CD4-positive, alpha-beta memory T cell (primary cell): ENCODE measurements around the gene THRA. TPM values are rescaled to one million over a fixed set of nuclear protein-coding genes. Genes with fewer than 3 reads are reported as not detected.
A peak's percentile ranks its signal among the peaks of the same experiment; 100 is the strongest.

Source experiments
- CTCF ChIA-PET: fragments of 350-600 bp; sonication (Branson Sonifier 250); formaldehyde crosslinking; loops from one replicate; lab custom pipeline; 2021; ENCODE audit warnings: inconsistent platforms; ENCODE audit not compliant: partially characterized antibody; lab: Charles Lee
- POLR2A ChIA-PET: fragments of 350-600 bp; sonication (Branson Sonifier 250); formaldehyde crosslinking; loops from one replicate; lab custom pipeline; 2021; ENCODE audit not compliant: partially characterized antibody; lab: Charles Lee
- DNase-seq, 5 donors: peaks; one replicate each; pipeline versions ENCODE4 v3.0.0 to v3.0.0-alpha.2; 2020 to 2022; ENCODE audit warnings: mixed read lengths in 1 of 5
- H3K27ac ChIP-seq: one replicate; pipeline ENCODE4 v1.7.0; 2013; ENCODE audit warnings: low read depth, low read length
- H3K27me3 ChIP-seq: 2 replicates; pipeline ENCODE4 v1.7.0; 2013; ENCODE audit warnings: mild to moderate bottlenecking, low read length, moderate library complexity; ENCODE audit not compliant: insufficient read depth
- H3K36me3 ChIP-seq: 2 replicates; pipeline ENCODE4 v1.7.0; 2013; ENCODE audit warnings: mild to moderate bottlenecking, low read length, moderate library complexity; ENCODE audit not compliant: insufficient read depth
- H3K4me1 ChIP-seq: 2 replicates; pipeline ENCODE4 v1.7.0; 2013; ENCODE audit warnings: mild to moderate bottlenecking, low read length, moderate library complexity; ENCODE audit not compliant: insufficient read depth
- H3K4me3 ChIP-seq, 2 donors: one replicate each; pipeline ENCODE4 v1.7.0; 2013; ENCODE audit warnings: low read length in 2 of 2, mild to moderate bottlenecking in 1 of 2
- H3K9me3 ChIP-seq, 2 donors: one replicate each; pipeline ENCODE4 v1.7.0; 2013; ENCODE audit warnings: low read length in 2 of 2, control low read depth in 1 of 2; ENCODE audit not compliant: control insufficient read depth in 1 of 2
- H3K27ac Mint-ChIP-seq, 7 donors: one replicate each; pipeline ENCODE4 v1.8.0; 2020 to 2021; ENCODE audit warnings: mixed read lengths in 7 of 7, mild to moderate bottlenecking in 6 of 7, inconsistent platforms in 3 of 7, moderate library complexity in 3 of 7
- H3K27me3 Mint-ChIP-seq, 2 donors: one replicate each; pipeline ENCODE4 v1.8.0; 2020 to 2021; ENCODE audit warnings: mixed read lengths in 2 of 2
- H3K36me3 Mint-ChIP-seq, 2 donors: one replicate each; pipeline ENCODE4 v1.8.0; 2020 to 2021; ENCODE audit warnings: mixed read lengths in 2 of 2, inconsistent platforms in 1 of 2, mild to moderate bottlenecking in 1 of 2
- H3K4me1 Mint-ChIP-seq, 4 donors: one replicate each; pipeline ENCODE4 v1.8.0; 2020 to 2021; ENCODE audit warnings: mixed read lengths in 4 of 4, mild to moderate bottlenecking in 1 of 4
- H3K4me3 Mint-ChIP-seq, 8 donors: one replicate each; pipeline ENCODE4 v1.8.0; 2020 to 2021; ENCODE audit warnings: mixed read lengths in 8 of 8, mild to moderate bottlenecking in 7 of 8, moderate library complexity in 6 of 8, inconsistent platforms in 3 of 8
- H3K9me3 Mint-ChIP-seq, 8 donors: one replicate each; pipeline ENCODE4 v1.8.0; 2020 to 2021; ENCODE audit warnings: mixed read lengths in 8 of 8, mild to moderate bottlenecking in 5 of 8, inconsistent platforms in 3 of 8, moderate library complexity in 1 of 8
- intact Hi-C: fragments of 100-400 bp; cut with micrococcal nuclease; formaldehyde crosslinking; loops from one replicate; pipeline ENCODE4 v1.15.1; 2023
- polyA plus RNA-seq, 2 donors: library from polyadenylated mRNA; unstranded; fragments of 300-500 nt; fragmentation: Illumina TruSeq; gene quantifications; one replicate each; pipeline ENCODE4 v1.2.3, GENCODE V29; 2021
- total RNA-seq, 2 experiments: library from RNA; stranded (reverse); gene quantifications; one replicate each; pipeline ENCODE4 v1.2.3, GENCODE V29; 2021

THRA gene
- total and polyA plus RNA-seq, 4 experiments from 2014 or later: 5.8 to 41.3 (median 23.9) TPM

DNA sequence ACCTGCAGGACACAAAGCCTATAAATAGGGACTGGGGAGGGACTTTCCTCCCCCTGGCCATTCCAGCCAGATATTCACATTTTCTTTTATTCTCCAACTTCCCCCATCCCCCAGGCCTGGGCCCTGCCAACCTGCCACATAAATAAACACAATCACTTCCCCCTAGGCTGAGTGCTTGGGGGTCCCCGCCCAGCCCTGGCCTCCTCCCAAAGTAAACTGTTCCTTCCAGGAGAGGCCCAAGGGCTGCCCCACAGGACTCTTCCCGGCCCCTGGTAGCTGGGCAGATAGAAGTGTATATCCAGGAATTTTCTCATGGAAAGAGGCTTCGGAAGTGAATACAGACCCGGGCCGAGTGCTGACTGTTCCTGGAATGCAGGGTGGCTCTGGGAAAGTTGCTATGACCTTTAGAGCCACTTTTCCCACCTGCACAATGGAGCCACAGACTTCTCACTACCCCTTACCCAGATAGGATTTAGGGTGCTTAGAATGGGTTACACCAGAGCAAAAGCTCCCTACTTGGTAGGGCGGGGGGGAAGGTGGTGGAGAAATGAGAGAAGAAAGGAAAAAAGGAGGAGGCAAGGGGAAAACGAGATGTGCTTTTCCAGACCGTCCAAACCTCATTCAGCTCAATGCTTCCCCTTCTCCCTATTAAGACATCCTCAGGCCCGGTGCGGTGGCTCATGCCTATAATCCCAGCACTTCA is 39.0 kb upstream of the THRA start:
- no peaks in the 10 kb centered on the region for H3K9me3 ChIP-seq
- ChIA-PET POLR2A (no interaction called here), CTCF (interaction anchor here (5.4 to 9.3 kb wide), 2 partner anchors 11 to 89 kb away, joined by 56 to 166 read pairs; partner anchors contain the start of gene CSF3)
- Mint-ChIP-seq H3K9me3 (no peaks in the 10 kb centered on the region), H3K27me3 (no peaks in the 10 kb centered on the region), H3K27ac (no peak overlapping the region), H3K36me3 (peaks cover 22 to 64% of the 10 kb centered on the region in 2 donors), H3K4me1 (peaks cover 19 to 24% (median 21%) of the 10 kb centered on the region in 4 donors), H3K4me3 (no peak overlapping the region)
- H3K4me1 ChIP-seq: peaks cover 25% of the 10 kb centered on the region
- H3K36me3 ChIP-seq: peaks cover 50% of the 10 kb centered on the region
- intact Hi-C loops: no loop called here
- DNase-seq: no peak
- no peaks in the 10 kb centered on the region for H3K27me3 ChIP-seq
- H3K4me3 ChIP-seq: no peak overlapping the region
- H3K27ac ChIP-seq: no peak overlapping the region

DNA sequence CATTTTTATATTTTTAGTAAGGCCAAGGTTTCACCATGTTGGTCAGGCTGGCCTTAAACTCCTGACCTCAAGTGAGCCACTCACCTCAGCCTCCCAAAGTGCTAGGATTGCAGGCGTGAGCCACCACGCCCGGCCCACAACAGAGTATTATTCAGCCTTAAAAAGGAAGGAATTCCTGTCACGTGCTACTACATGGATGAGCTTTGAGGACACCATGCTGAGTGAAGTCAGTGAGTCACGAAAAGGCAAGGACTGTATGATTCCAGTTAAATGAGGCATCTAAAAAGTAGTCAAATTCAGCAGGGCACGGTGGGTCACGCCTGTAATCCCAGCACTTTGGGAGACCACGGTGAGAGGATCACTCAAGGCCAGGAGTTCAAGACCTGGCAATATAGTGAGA is 37.9 kb upstream of the THRA start:
- H3K36me3 Mint-ChIP-seq: peaks cover 29 to 64% of the 10 kb centered on the region in 2 donors

DNA sequence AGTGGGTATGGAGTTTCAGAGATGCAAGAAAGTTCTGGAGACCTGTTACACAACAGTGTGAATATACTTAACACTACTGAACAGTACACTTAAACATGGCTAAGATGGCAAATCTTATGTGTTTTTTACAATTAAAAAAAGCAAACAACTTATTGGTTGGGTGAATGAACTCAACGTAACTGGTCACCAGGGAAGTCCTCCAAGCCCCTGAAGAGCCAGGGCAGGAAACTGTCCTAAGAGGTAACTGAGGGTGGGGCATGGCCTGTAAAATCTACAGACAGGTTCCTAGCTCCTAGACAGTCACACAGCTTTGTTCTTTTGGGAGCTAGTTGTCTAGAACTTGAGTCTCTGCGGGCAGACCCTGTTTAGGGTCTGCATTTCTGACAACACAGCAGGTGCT is 37.2 kb upstream of the THRA start:
- peaks cover 51% of the 10 kb centered on the region for H3K36me3 ChIP-seq
- peaks cover 25% of the 10 kb centered on the region for H3K4me1 ChIP-seq
- H3K27ac Mint-ChIP-seq: peak overlapping the region in 5 of 7 donors; percentile 41 to 92 (median 65)
- H3K9me3 ChIP-seq: no peaks in the 10 kb centered on the region
- H3K27me3 Mint-ChIP-seq: no peaks in the 10 kb centered on the region
- peaks cover 19 to 24% (median 21%) of the 10 kb centered on the region in 4 donors for H3K4me1 Mint-ChIP-seq
- H3K4me3 ChIP-seq: no peak overlapping the region
- H3K4me3 Mint-ChIP-seq: peak overlapping the region in 6 of 8 donors; percentile 50 to 75 (median 72)
- CTCF ChIA-PET: interaction anchor here (1.1 to 9.3 kb wide), 16 partner anchors 13 to 281 kb away, joined by 3 to 166 read pairs (median 7); partner anchors contain the start of genes CSF3, MED24 and PSMD3
- no peak overlapping the region for H3K27ac ChIP-seq
- no peaks in the 10 kb centered on the region for H3K27me3 ChIP-seq
- DNase-seq: no peak
- intact Hi-C loops: no loop called here
- H3K9me3 Mint-ChIP-seq: no peaks in the 10 kb centered on the region
- POLR2A ChIA-PET: interaction anchor here (1.0 to 2.0 kb wide), 6 partner anchors 10 to 194 kb away, joined by 3 to 8 read pairs (median 4); partner anchors contain the start of genes CSF3 and WIPF2
- peaks cover 27 to 62% of the 10 kb centered on the region in 2 donors for H3K36me3 Mint-ChIP-seq

More for the DNA sequence above, 37.9 kb upstream of the THRA start:
- no peaks in the 10 kb centered on the region for H3K9me3 Mint-ChIP-seq
- H3K27me3 Mint-ChIP-seq: no peaks in the 10 kb centered on the region
- peaks cover 25% of the 10 kb centered on the region for H3K4me1 ChIP-seq
- CTCF ChIA-PET: interaction anchor here (2.4 to 9.3 kb wide), 7 partner anchors 12 to 166 kb away, joined by 8 to 166 read pairs (median 26); partner anchors contain the start of genes CSF3 and MED24
- no peak for DNase-seq
- H3K36me3 ChIP-seq: peaks cover 54% of the 10 kb centered on the region
- no peak overlapping the region for H3K4me3 Mint-ChIP-seq
- POLR2A ChIA-PET: interaction anchor here (1.1 kb wide), 1 partner anchor 194 kb away, joined by 3 read pairs; the partner anchor contains the start of gene WIPF2
- peaks cover 19 to 24% (median 21%) of the 10 kb centered on the region in 4 donors for H3K4me1 Mint-ChIP-seq
- H3K9me3 ChIP-seq: no peaks in the 10 kb centered on the region
- H3K27me3 ChIP-seq: no peaks in the 10 kb centered on the region
- intact Hi-C loops: no loop called here
- H3K4me3 ChIP-seq: no peak overlapping the region
- no peak overlapping the region for H3K27ac ChIP-seq
- peak overlapping the region in 2 of 7 donors; percentile 30 to 47 for H3K27ac Mint-ChIP-seq

DNA sequence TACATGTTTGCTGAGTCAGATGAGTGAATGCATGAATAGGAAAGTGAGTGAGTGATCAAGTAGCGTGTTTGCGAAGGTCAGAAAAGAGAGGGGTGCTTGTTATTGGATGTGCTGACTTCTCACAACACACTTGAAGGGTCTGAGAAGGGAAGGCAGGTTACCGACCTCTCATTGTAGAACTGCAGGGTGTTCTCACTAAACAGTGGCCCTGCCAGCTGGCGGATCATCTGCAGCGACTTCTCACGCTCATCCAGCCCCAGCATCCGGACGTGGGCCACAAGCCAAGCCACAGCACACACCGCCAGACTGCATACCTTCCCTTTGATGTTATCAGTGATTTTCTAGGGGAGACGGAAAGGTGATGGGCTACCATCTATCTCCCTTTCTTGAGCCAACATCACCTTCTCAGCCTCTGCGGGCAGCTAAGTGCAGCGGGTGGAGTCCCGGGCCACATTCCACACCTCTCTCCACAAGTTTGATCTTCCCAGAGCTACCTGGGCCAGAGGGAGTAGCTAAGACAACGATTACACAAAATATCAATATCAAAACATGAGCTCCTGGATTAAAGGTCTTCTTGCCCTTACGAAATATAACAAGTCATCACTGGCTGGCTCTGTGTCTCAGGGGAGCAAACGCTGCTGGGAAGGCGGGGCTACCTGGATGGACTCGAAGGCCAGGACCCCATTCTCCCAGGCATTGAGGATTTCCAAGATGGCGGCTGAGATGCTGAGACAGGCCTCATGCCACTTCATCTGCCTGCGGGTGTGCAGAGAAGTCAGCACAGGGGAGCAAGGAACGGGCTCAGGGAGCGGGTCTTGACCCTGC is 36.6 kb upstream of the THRA start:
- Mint-ChIP-seq H3K36me3 (peaks cover 29 to 63% of the 10 kb centered on the region in 2 donors), H3K4me1 (peaks cover 19 to 24% (median 21%) of the 10 kb centered on the region in 4 donors), H3K27ac (peak overlapping the region; percentile 7 to 92 (median 47)), H3K9me3 (no peaks in the 10 kb centered on the region), H3K27me3 (no peaks in the 10 kb centered on the region), H3K4me3 (peak overlapping the region in 7 of 8 donors; percentile 50 to 75 (median 69))
- DNase-seq: peak; percentile 38 to 55 (median 48)
- ChIA-PET POLR2A (interaction anchor here (0.7 to 2.0 kb wide), 7 partner anchors 11 to 405 kb away, joined by 3 to 8 read pairs (median 3); partner anchors contain the start of genes CSF3 and MSL1), CTCF (interaction anchor here (0.7 to 9.3 kb wide), 30 partner anchors 9 to 404 kb away, joined by 3 to 166 read pairs (median 4); partner anchors contain the start of genes CSF3, MED24 and PSMD3)
- H3K27ac ChIP-seq: no peak overlapping the region
- H3K9me3 ChIP-seq: no peaks in the 10 kb centered on the region
- H3K27me3 ChIP-seq: no peaks in the 10 kb centered on the region
- peaks cover 25% of the 10 kb centered on the region for H3K4me1 ChIP-seq
- H3K36me3 ChIP-seq: peaks cover 54% of the 10 kb centered on the region
- no peak overlapping the region for H3K4me3 ChIP-seq
- intact Hi-C loops: loop anchor here (2.0 kb wide), 1 partner anchor 73 kb away; no protein-coding TSS in a partner anchor

GRCh38 chr17:40026816-40027613 is 35.8 kb upstream of the THRA start:
- Histone ChIP-seq H3K27ac (no peak overlapping the region), H3K4me3 (no peak overlapping the region), H3K36me3 (peaks cover 55% of the 10 kb centered on the region), H3K4me1 (peaks cover 25% of the 10 kb centered on the region), H3K9me3 (no peaks in the 10 kb centered on the region), H3K27me3 (no peaks in the 10 kb centered on the region)
- ChIA-PET CTCF (interaction anchor here (0.7 to 9.3 kb wide), 51 partner anchors 8 to 405 kb away, joined by 3 to 166 read pairs (median 4); partner anchors contain the start of genes CSF3, MED24, NR1D1 and PSMD3), POLR2A (interaction anchor here (0.7 to 2.0 kb wide), 7 partner anchors 10 to 95 kb away, joined by 3 to 8 read pairs (median 4); partner anchors contain the start of genes CSF3 and MSL1)
- peak overlapping the region in 4 of 7 donors; percentile 15 to 52 (median 32) for H3K27ac Mint-ChIP-seq
- no peaks in the 10 kb centered on the region for H3K9me3 Mint-ChIP-seq
- intact Hi-C loops: loop anchor here (1.0 to 2.0 kb wide), 3 partner anchors 14 to 405 kb away; no protein-coding TSS in a partner anchor
- DNase-seq: peak; percentile 67 to 78 (median 69)
- H3K36me3 Mint-ChIP-seq: peaks cover 31 to 58% of the 10 kb centered on the region in 2 donors
- H3K4me3 Mint-ChIP-seq: peak overlapping the region in 3 of 8 donors; percentile 46 to 75 (median 56)
- H3K27me3 Mint-ChIP-seq: no peaks in the 10 kb centered on the region
- peaks cover 19 to 24% (median 21%) of the 10 kb centered on the region in 4 donors for H3K4me1 Mint-ChIP-seq

GRCh38 chr17:40027614-40028012 is 35.2 kb upstream of the THRA start:
- Histone ChIP-seq H3K4me3 (no peak overlapping the region), H3K36me3 (peaks cover 55% of the 10 kb centered on the region), H3K4me1 (peaks cover 25% of the 10 kb centered on the region), H3K9me3 (no peaks in the 10 kb centered on the region), H3K27ac (no peak overlapping the region), H3K27me3 (no peaks in the 10 kb centered on the region)
- DNase-seq: no peak
- Mint-ChIP-seq H3K4me1 (peaks cover 19 to 24% (median 21%) of the 10 kb centered on the region in 4 donors), H3K4me3 (no peak overlapping the region), H3K36me3 (peaks cover 37 to 59% of the 10 kb centered on the region in 2 donors), H3K9me3 (no peaks in the 10 kb centered on the region), H3K27ac (no peak overlapping the region), H3K27me3 (no peaks in the 10 kb centered on the region)
- POLR2A ChIA-PET: interaction anchor here (0.6 to 1.1 kb wide), 4 partner anchors 11 to 84 kb away, joined by 3 to 6 read pairs (median 4); no protein-coding TSS in a partner anchor
- CTCF ChIA-PET: interaction anchor here (0.7 to 9.3 kb wide), 30 partner anchors 10 to 215 kb away, joined by 3 to 166 read pairs (median 4); partner anchors contain the start of genes CSF3, MED24 and NR1D1
- intact Hi-C loops: loop anchor here (1.0 to 2.0 kb wide), 3 partner anchors 14 to 405 kb away; no protein-coding TSS in a partner anchor
